Fibroblast of lung (primary cell): ENCODE data around the gene MCCC2. TPM values are rescaled to one million over a fixed set of nuclear protein-coding genes. Genes with fewer than 3 reads are reported as not detected.

Experiments
- DNase-seq, 2 donors: peaks; one replicate each; pipeline versions ENCODE4 v3.0.0 to v3.0.0-alpha.2; 2010; ENCODE audit warnings: low read depth in 2 of 2
- H2AFZ ChIP-seq: 2 replicates; pipeline ENCODE4 v1.5.1; 2012; ENCODE audit warnings: low read length, control low read depth, inconsistent platforms
- H3K27ac ChIP-seq: 2 replicates; pipeline ENCODE4 v1.5.1; 2011; ENCODE audit warnings: low read length, control low read depth; ENCODE audit not compliant: insufficient read depth
- H3K27me3 ChIP-seq: 2 replicates; pipeline ENCODE4 v1.5.1; 2011; ENCODE audit warnings: mild to moderate bottlenecking, low read length; ENCODE audit not compliant: control insufficient read depth, insufficient read depth
- H3K36me3 ChIP-seq: 2 replicates; pipeline ENCODE4 v1.5.1; 2011; ENCODE audit warnings: low read length; ENCODE audit not compliant: control insufficient read depth, insufficient read depth
- H3K4me1 ChIP-seq: 2 replicates; pipeline ENCODE4 v1.5.1; 2011; ENCODE audit warnings: low read length; ENCODE audit not compliant: control insufficient read depth, insufficient read depth; ENCODE audit errors: extremely low read depth
- H3K4me2 ChIP-seq: 2 replicates; pipeline ENCODE4 v1.5.1; 2011; ENCODE audit warnings: low read length, control low read depth; ENCODE audit not compliant: insufficient read depth; ENCODE audit errors: extremely low read depth
- H3K4me3 ChIP-seq, 4 experiments: fragments of 200-600 bp in 1 of 4; sonication (generic) in 1 of 4; replicated peaks in 1 of 4; 2 replicates each; pipeline ENCODE4 v1.5.1; 2011 to 2016; ENCODE audit warnings: low read length in 4 of 4, low read depth in 3 of 4, mild to moderate bottlenecking in 3 of 4, control low read depth in 2 of 4, inconsistent platforms in 1 of 4, mixed read lengths in 1 of 4; ENCODE audit not compliant: insufficient read depth in 1 of 4; ENCODE audit errors: control extremely low read depth in 1 of 4
- H3K79me2 ChIP-seq: 2 replicates; pipeline ENCODE4 v1.5.1; 2012; ENCODE audit warnings: mild to moderate bottlenecking, low read length, inconsistent platforms; ENCODE audit not compliant: control insufficient read depth, insufficient read depth
- H3K9ac ChIP-seq: 2 replicates; pipeline ENCODE4 v1.5.1; 2011; ENCODE audit warnings: mild to moderate bottlenecking, low read length, control low read depth; ENCODE audit not compliant: insufficient read depth
- H3K9me3 ChIP-seq: 2 replicates; pipeline ENCODE4 v1.5.1; 2012; ENCODE audit warnings: low read depth, low read length; ENCODE audit not compliant: control insufficient read depth, insufficient read depth
- H4K20me1 ChIP-seq: 2 replicates; pipeline ENCODE4 v1.5.1; 2011; ENCODE audit warnings: low read length; ENCODE audit not compliant: control insufficient read depth, insufficient read depth; ENCODE audit errors: extremely low read depth
- CTCF ChIP-seq, 2 donors: IDR thresholded peaks in 1 of 2; conservative IDR thresholded peaks in 1 of 2; 1 replicate in 1 of 2; 2 replicates in 1 of 2; pipeline ENCODE4 v1.5.1; 2011 to 2012; ENCODE audit warnings: low read length in 2 of 2, control low read depth in 1 of 2, inconsistent platforms in 1 of 2, low read depth in 1 of 2, mild to moderate bottlenecking in 1 of 2
- EZH2 ChIP-seq: IDR thresholded peaks from 2 replicates; pipeline ENCODE4 v1.5.1; 2012; ENCODE audit warnings: low read length, control low read depth, mild to moderate bottlenecking; ENCODE audit errors: missing control alignments
- polyA plus RNA-seq, 2 donors: library from polyadenylated mRNA; depleted of rRNA in 1 of 2; stranded (reverse) in 1 of 2; unstranded in 1 of 2; fragments of >200 nt; gene quantifications; 2 replicates each; pipeline ENCODE4 v1.2.1, GENCODE V29; 2011 to 2012; ENCODE audit warnings: missing spikeins in 1 of 2
- total RNA-seq: library from RNA; depleted of rRNA; stranded (reverse); fragments of >200 nt; gene quantifications from 2 replicates; pipeline ENCODE4 v1.2.1, GENCODE V29; 2014

Gene MCCC2
- total and polyA plus RNA-seq, 2 donors (not counting 1 experiment from before 2014, with no cell fraction given): 16.2 to 25.6 TPM

- no peak overlapping the region for H2AFZ ChIP-seq
- no peaks in the 10 kb centered on the region for H3K4me1 ChIP-seq
- H3K36me3 ChIP-seq: no peaks in the 10 kb centered on the region
- H3K79me2 ChIP-seq: no peaks in the 10 kb centered on the region
- no peak overlapping the region for H3K27ac ChIP-seq
- peak; percentile 19 to 21 for DNase-seq
- H4K20me1 ChIP-seq: no peaks in the 10 kb centered on the region
- no peak overlapping the region for H3K4me2 ChIP-seq
- no peaks in the 10 kb centered on the region for H3K9me3 ChIP-seq
- TF ChIP-seq CTCF (conservative IDR thresholded peaks at IDR 0.05 in 1 of 2, IDR thresholded peaks at IDR 0.05 in 1 of 2; ENCODE audit: low read depth in 1 of 2, low read length in 2 of 2) (no peak), EZH2 (no peak)
- peaks cover 22% of the 10 kb centered on the region for H3K27me3 ChIP-seq
- H3K4me3 ChIP-seq: no peak overlapping the region
- no peak overlapping the region for H3K9ac ChIP-seq
Observed at GRCh38 chr5:71705421-71705820, 118.3 kb downstream of the MCCC2 start.

GRCh38 chr5:71706906-71707305, 119.8 kb downstream of the MCCC2 start:
- TF ChIP-seq CTCF (conservative IDR thresholded peaks at IDR 0.05 in 1 of 2, IDR thresholded peaks at IDR 0.05 in 1 of 2; ENCODE audit: low read depth in 1 of 2, low read length in 2 of 2) (no peak), EZH2 (no peak)
- no peaks in the 10 kb centered on the region for H3K9me3 ChIP-seq
- no peak overlapping the region for H3K27ac ChIP-seq
- no peak overlapping the region for H2AFZ ChIP-seq
- H3K9ac ChIP-seq: no peak overlapping the region
- no peaks in the 10 kb centered on the region for H3K36me3 ChIP-seq
- H3K4me2 ChIP-seq: no peak overlapping the region
- peaks cover 20% of the 10 kb centered on the region for H3K27me3 ChIP-seq
- no peaks in the 10 kb centered on the region for H3K79me2 ChIP-seq
- H3K4me1 ChIP-seq: no peaks in the 10 kb centered on the region
- H3K4me3 ChIP-seq: no peak overlapping the region
- DNase-seq: no peak
- H4K20me1 ChIP-seq: no peaks in the 10 kb centered on the region

Other genes with a start within 250 kb of the MCCC2 start
- 18.5 and 21.3 TPM in 2 replicates for gene BDP1, start 131.7 kb upstream of the MCCC2 start, total RNA-seq
- 10.7 and 13.3 TPM in 2 replicates for gene BDP1, start 131.7 kb upstream of the MCCC2 start, polyA plus RNA-seq
- gene CARTPT, start 131.9 kb downstream of the MCCC2 start, total RNA-seq: not detected in 2 replicates
- not detected in 2 replicates for gene CARTPT, start 131.9 kb downstream of the MCCC2 start, polyA plus RNA-seq